ENCODE data around the gene R3HDM2.

R3HDM2 gene

DNA sequence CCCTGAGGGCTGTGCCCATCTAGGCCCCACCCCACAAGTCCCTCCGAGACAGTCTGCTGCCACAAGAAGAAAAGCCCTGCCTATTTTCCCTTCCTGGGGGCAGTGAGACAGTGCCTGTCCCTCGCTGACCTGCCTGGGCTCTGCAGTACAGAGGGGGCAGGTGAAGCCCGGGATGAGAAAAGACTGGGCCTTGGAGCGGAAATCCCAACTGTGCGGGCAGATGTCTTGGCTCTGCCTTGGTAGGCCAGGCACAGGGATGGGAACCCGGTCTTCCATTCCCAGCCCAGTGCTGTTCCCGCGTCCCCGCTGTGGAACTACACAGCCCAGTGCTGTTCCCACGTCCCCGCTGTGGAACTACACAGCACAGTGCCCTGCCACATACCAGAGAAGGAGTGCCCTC is 227.1 kb downstream of the R3HDM2 start:
- Histone ChIP-seq H3K27ac (ENCODE audit: low read depth, low read length) (no peak overlapping the region), H3K36me3 (ENCODE audit: control insufficient read depth in 1 of 2, insufficient read depth in 2 of 2, low read length in 2 of 2) (peaks cover 49 to 88% of the 10 kb centered on the region in 2 donors), H3K9ac (ENCODE audit: low read depth in 1 of 2, low read length in 2 of 2) (no peak overlapping the region), H3K27me3 (ENCODE audit: control insufficient read depth in 1 of 2, insufficient read depth in 2 of 2, low read length in 2 of 2) (no peaks in the 10 kb centered on the region), H3K4me1 (ENCODE audit: control insufficient read depth in 1 of 2, insufficient read depth in 2 of 2, low read length in 2 of 2) (no peaks in the 10 kb centered on the region), H3K9me3 (ENCODE audit: control insufficient read depth in 1 of 2, low read length in 2 of 2) (no peaks in the 10 kb centered on the region), H3K4me3 (ENCODE audit: low read depth in 1 of 2, low read length in 2 of 2) (no peak overlapping the region)
